ENCODE results near the gene ETS1.

ETS1 gene

GRCh38 chr11:128614026-128614425 is 26.7 kb upstream of the ETS1 start:
- TF ChIP-seq ZNF776 (tag by site-specific recombination; IDR thresholded peaks at IDR 0.05; ENCODE audit: borderline replicate concordance) (no peak), ZBTB49 (tag by site-specific recombination; IDR thresholded peaks at IDR 0.05; ENCODE audit: low read depth) (no peak), ZNF274 (IDR thresholded peaks at IDR 0.05; ENCODE audit: low read length) (no peak), ZNF274 (tag by site-specific recombination; IDR thresholded peaks at IDR 0.05; ENCODE audit: borderline replicate concordance) (no peak), SP7 (tag by site-specific recombination; IDR thresholded peaks at IDR 0.05) (no peak)
- TF ChIP-seq, protein P1, sequence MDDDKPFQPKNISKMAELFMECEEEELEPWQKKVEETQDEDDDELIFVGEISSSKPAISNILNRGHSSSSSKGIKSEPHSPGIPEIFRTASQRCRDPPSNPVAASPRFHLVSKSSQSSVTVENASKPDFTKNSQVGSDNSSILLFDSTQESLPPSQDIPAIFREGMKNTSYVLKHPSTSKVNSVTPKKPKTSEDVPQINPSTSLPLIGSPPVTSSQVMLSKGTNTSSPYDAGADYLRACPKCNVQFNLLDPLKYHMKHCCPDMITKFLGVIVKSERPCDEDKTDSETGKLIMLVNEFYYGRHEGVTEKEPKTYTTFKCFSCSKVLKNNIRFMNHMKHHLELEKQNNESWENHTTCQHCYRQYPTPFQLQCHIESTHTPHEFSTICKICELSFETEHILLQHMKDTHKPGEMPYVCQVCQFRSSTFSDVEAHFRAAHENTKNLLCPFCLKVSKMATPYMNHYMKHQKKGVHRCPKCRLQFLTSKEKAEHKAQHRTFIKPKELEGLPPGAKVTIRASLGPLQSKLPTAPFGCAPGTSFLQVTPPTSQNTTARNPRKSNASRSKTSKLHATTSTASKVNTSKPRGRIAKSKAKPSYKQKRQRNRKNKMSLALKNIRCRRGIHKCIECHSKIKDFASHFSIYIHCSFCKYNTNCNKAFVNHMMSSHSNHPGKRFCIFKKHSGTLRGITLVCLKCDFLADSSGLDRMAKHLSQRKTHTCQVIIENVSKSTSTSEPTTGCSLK (tag by site-specific recombination; IDR thresholded peaks at IDR 0.05): no peak
- Histone ChIP-seq H3K36me3 (ENCODE audit: control insufficient read depth in 2 of 2, insufficient read depth in 1 of 2, low read length in 2 of 2) (no peaks in the 10 kb centered on the region), H3K4me3 (ENCODE audit: low read depth, low read length) (no peak overlapping the region), H3K9me3 (ENCODE audit: control insufficient read depth, insufficient read depth, low read depth, low read length) (no peaks in the 10 kb centered on the region), H3K27ac (ENCODE audit: extremely low read depth, low read depth, low read length) (no peak overlapping the region), H3K4me1 (ENCODE audit: control insufficient read depth, insufficient read depth, low read length) (no peaks in the 10 kb centered on the region)
- CTCF ChIA-PET: interaction anchor here (1.0 kb wide), 1 partner anchor 27 kb away, joined by 3 read pairs; the partner anchor contains the start of gene ETS1
- POLR2A ChIA-PET: no interaction called here

DNA sequence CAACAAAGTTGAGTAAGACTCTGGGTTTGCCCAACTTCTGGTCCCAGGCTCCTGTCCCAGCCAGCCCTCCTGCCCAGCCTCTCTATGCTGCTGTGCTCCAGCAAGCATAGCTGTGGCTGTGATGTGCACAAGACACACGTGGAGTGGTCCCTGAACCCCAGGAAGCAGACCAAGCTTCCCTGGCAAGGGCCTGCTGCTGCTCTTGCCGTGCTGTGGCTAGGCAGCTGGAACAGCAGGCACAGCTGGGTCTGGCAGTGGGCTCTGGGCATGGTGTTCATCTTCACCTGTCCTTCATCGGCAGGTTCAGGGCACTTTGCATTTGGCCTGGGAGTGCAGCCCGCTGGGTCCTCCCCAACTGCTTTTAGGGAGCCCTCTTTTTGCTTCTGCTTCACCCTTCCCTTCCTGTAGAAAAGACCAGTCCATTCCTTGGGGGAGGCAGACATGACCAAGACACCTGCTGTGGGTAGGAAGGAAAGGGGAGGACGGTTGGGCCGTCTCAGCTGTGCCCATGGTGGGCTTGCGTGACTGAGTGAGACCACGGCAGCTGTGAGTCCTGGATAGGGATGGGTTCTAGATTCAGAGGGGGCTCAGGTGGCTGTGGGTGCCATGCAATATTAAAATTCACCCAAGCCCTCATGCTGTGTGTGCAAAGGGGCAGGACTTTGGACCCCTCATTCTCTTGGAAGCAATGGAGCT is 26.1 kb upstream of the ETS1 start:
- Histone ChIP-seq H3K27ac (ENCODE audit: extremely low read depth, low read depth, low read length) (no peak overlapping the region), H3K4me1 (ENCODE audit: control insufficient read depth, insufficient read depth, low read length) (no peaks in the 10 kb centered on the region), H3K9me3 (ENCODE audit: control insufficient read depth, insufficient read depth, low read depth, low read length) (no peaks in the 10 kb centered on the region), H3K4me3 (ENCODE audit: low read depth, low read length) (no peak overlapping the region), H3K36me3 (ENCODE audit: control insufficient read depth in 2 of 2, insufficient read depth in 1 of 2, low read length in 2 of 2) (no peaks in the 10 kb centered on the region)
- POLR2A ChIA-PET: no interaction called here
- CTCF ChIA-PET: interaction anchor here (0.9 to 1.0 kb wide), 2 partner anchors 27 to 455 kb away, joined by 3 to 6 read pairs; partner anchors contain the start of gene ETS1
- TF ChIP-seq FEZF1 (tag by site-specific recombination; IDR thresholded peaks at IDR 0.05) (no peak), ZNF654 (tag by site-specific recombination; IDR thresholded peaks at IDR 0.05; ENCODE audit: low read depth) (no peak), MEIS1 (CRISPR knock-in tag; IDR thresholded peaks at IDR 0.05; ENCODE audit: borderline replicate concordance) (no peak), ZSCAN30 (tag by site-specific recombination; IDR thresholded peaks at IDR 0.05) (no peak), ZNF324 (tag by site-specific recombination; IDR thresholded peaks at IDR 0.05) (no peak), ZNF426 (tag by site-specific recombination; IDR thresholded peaks at IDR 0.05) (no peak), GLI2 (tag by site-specific recombination; IDR thresholded peaks at IDR 0.05; ENCODE audit: borderline replicate concordance, low read depth) (no peak), ZNF610 (tag by site-specific recombination; IDR thresholded peaks at IDR 0.05; ENCODE audit: borderline replicate concordance) (no peak)
- TF ChIP-seq, protein P2, sequence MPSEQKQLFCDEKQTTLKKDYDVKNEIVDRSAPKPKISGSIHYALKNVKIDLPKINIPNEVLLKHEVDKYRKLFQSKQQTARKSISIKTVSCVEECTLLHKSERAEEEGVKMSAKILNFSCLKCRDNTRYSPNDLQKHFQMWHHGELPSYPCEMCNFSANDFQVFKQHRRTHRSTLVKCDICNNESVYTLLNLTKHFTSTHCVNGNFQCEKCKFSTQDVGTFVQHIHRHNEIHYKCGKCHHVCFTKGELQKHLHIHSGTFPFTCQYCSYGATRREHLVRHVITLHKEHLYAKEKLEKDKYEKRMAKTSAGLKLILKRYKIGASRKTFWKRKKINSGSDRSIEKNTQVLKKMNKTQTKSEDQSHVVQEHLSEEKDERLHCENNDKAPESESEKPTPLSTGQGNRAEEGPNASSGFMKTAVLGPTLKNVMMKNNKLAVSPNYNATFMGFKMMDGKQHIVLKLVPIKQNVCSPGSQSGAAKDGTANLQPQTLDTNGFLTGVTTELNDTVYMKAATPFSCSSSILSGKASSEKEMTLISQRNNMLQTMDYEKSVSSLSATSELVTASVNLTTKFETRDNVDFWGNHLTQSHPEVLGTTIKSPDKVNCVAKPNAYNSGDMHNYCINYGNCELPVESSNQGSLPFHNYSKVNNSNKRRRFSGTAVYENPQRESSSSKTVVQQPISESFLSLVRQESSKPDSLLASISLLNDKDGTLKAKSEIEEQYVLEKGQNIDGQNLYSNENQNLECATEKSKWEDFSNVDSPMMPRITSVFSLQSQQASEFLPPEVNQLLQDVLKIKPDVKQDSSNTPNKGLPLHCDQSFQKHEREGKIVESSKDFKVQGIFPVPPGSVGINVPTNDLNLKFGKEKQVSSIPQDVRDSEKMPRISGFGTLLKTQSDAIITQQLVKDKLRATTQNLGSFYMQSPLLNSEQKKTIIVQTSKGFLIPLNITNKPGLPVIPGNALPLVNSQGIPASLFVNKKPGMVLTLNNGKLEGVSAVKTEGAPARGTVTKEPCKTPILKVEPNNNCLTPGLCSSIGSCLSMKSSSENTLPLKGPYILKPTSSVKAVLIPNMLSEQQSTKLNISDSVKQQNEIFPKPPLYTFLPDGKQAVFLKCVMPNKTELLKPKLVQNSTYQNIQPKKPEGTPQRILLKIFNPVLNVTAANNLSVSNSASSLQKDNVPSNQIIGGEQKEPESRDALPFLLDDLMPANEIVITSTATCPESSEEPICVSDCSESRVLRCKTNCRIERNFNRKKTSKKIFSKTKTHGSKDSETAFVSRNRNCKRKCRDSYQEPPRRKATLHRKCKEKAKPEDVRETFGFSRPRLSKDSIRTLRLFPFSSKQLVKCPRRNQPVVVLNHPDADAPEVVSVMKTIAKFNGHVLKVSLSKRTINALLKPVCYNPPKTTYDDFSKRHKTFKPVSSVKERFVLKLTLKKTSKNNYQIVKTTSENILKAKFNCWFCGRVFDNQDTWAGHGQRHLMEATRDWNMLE (tag by site-specific recombination; conservative IDR thresholded peaks at IDR 0.05; ENCODE audit: low read depth): no peak

Measured in HEK293 (cell line).